Activated CD8-positive, alpha-beta memory T cell treated with anti-CD3 and anti-CD28 coated beads for 1 hour (primary cell): ENCODE data around the gene ENO4.

Experiments
- DNase-seq, 2 donors: peaks; one replicate each; pipeline ENCODE4 v3.0.0-alpha.2; 2020; ENCODE audit warnings: low read depth in 1 of 2; ENCODE audit errors: extremely low read depth in 1 of 2

ENO4 gene

DNA sequence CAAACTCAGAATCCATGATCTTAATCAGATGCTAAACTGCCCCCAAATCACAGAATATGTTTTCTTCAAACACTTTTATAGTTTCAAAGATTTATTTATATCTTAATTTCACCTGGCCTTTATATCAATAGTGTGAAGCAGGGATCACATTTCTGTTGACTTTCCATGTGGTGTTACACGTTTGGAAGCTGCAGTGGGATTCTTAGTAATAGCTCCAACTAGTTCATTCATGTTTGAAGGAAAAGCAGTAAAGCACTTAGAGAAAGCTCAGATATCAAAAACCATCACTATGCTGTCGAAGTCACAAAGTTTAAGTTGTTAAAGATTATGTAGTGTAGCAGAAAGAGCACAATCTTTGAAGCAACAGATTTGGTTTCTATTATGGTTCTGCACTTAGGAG is 16.8 kb downstream of the ENO4 start:
- no peak for DNase-seq

GRCh38 chr10:116866987-116867595 is 17.8 kb downstream of the ENO4 start:
- no peak for DNase-seq

GRCh38 chr10:116868198-116868676 is 18.9 kb downstream of the ENO4 start:
- DNase-seq: no peak

DNA sequence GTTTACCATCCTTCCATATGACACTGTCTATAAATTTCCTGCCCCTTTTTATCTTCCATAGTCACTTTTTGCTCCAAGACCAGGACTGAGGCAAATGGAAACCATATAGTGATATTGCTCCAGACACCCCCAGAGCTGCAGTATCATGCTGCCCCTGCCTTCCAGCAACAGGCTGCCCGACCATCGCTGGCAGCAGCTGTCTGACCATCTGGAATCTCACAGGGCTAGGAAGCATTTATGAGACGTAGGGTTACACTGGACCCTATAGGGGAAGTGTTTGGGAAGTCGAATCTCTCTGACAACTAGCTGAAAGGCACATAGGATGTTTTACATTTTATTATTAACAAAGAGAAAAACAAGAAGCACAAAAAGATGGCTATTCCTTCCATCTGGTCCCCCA is 19.4 kb downstream of the ENO4 start:
- no peak for DNase-seq

DNA sequence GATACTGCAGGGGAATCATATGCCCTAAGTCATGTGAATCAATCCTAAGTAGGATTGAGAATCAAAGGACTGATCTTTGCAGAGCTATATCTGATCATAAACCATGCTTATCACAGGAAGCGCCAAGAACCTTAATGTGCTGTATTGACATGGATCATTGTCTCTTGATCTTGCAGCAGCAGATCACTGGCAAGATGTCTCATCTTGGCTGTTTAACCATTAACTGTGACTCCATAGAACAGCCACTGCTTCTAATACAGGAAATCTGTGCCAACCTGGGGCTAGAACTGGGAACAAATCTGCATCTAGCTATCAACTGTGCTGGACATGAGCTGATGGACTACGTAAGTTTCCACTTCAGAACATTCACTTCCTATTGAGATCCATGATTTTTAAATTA is 21.6 kb downstream of the ENO4 start:
- DNase-seq: no peak

GRCh38 chr10:116873134-116873533 is 23.8 kb downstream of the ENO4 start:
- DNase-seq: no peak

DNA sequence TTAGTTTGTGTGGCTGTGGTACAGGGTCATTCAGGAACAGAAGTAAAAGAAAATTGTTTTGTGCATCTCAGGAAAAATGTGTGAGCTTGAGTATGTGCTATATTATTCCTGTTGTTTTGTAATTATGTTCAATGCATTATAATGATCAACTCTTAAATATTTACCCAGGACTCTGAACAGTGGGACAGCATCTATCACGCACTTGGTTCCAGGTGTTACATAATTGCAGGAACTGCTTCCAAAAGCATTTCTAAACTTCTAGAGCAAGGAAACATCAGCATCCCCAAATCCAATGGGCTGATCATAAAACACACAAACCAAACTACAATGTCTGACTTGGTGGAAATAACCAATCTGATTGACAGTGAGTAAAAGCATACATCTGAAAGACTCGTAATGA is 26.6 kb downstream of the ENO4 start:
- DNase-seq: no peak

DNA sequence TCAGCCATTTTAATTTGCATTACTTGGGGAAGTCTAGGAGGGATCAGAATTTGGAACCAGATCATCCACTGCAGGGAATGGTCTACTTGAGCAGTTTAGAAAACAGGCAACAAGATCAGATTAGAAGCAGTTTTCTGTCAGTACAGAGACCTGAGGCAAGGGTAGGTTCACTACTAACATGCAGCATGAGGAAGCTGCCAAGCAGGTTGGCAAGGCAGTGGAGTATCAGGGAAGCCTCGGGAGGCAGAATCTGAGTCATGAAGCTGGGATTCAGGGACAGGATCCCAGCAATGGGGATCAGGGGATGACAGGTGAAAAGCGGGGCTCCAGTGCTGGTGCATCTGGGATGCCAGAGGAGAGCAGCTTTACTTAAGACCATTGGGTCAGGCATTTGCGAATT is 28.1 kb downstream of the ENO4 start:
- DNase-seq: no peak

DNA sequence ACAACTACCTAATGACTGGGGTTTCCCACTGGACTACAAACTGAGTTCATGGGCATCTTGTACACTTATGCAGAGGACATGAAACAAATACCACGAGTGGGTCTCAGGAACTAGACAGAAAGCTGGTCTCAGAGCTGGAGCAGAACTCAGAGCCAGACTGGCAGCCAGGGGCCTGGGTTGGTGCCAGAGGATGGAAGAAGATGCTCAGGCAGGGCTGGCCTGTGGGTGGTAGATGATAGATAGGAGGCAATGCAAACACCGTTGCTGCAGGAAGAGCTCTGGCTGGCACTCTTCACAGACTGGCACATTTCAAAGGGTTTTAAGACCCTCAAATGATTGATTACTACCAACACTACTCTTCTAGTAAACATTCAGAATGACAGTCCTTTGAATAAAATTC is 28.8 kb downstream of the ENO4 start:
- no peak for DNase-seq

DNA sequence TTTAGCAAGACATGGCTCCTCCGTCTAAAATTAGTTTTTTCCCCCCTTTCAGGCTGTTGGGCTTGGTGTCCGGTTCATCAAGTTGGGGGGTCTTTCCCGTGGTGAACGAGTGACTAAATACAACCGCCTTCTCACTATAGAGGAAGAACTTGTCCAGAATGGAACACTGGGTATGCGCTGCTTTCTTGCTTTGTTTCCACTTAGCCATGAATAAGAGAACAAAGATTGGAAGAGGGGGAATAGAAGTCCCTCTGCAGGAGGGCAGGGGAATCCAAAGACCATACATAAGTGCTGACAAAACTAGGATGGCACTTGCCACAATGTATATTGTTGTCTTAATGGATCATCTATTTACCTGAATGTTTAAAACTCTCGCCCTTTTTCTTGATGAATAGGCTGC is 30.5 kb downstream of the ENO4 start:
- no peak for DNase-seq

DNA sequence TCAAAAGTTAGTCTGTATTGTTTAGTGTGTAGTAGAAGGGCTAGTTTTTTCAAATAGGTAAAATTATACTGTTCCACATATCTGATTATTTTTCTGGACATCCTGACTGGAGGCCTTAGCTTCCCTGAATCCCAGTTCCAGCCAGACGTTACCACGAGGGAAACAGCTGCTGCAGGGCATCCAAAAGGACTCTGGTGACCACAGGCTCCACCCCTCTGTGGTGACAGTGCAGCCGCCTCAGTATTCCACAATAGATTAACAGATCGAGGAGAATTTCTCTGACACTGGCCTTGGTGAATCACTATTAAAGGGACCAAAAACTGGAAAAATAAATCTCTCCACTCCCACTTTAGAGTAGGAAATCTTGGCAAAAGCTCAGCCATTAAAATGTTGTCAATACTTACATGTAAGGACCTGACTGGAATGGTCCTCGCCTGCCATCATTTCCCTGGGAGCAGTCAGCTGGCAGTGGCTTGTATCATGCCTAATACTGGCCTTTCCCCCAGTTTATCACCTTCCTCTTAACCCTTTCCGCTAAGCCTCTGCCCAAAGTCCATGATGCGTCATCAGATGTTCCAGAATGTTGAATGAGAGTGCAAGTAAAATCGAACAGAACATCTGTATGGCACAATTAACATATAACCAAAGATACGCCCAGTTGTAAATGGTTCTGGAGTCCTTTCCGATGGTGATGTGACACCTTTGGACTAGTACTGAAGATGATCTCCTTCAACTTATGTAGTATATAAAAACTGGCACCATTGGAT is 31.6 kb downstream of the ENO4 start:
- DNase-seq: no peak

DNA sequence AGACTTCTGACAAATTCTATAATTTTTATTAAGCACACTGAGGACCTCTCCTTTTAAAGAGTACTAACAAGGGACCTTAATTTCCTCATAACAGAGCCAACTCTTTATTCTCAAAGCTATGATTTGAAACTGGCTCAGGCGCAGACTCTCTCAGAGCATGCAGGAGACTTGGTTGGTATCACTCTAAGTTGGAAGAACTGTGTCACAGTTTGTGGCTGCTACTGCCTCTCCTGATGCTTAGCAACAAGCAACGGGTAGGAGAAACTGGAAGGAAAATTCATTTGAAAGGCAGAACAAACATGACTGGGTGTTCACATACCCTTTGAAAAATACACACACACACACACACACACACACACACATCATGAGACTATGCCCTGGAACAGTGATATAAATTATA is 33.3 kb downstream of the ENO4 start:
- no peak for DNase-seq

DNA sequence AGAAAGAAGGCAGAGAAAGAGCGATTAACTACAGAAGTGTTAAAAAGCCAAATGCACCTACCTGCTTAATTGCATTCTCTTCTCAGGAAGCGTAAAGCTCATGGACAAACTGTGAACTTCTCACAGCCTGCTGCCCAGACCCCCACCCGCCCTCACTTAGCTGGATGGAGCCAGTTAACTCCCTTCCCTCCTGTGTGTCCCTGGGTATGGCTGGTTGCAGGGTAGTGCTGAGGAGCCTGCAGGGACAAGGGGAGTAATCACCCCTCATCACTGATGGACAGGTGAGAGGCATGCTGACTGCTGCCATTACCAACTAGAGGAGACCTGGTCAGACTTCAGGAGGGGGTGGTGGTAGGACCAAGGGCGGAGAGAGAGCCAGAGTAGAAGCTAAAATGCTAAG is 37.5 kb downstream of the ENO4 start:
- DNase-seq: no peak

- no peak for DNase-seq
Observed at GRCh38 chr10:116888380-116889055, 39.2 kb downstream of the ENO4 start.

GRCh38 chr10:116889066-116889465 is 39.8 kb downstream of the ENO4 start:
- no peak for DNase-seq

GRCh38 chr10:116891208-116891607 is 41.9 kb downstream of the ENO4 start:
- no peak for DNase-seq

- DNase-seq: no peak
Observed at GRCh38 chr10:116892907-116893685, 43.8 kb downstream of the ENO4 start.

DNA sequence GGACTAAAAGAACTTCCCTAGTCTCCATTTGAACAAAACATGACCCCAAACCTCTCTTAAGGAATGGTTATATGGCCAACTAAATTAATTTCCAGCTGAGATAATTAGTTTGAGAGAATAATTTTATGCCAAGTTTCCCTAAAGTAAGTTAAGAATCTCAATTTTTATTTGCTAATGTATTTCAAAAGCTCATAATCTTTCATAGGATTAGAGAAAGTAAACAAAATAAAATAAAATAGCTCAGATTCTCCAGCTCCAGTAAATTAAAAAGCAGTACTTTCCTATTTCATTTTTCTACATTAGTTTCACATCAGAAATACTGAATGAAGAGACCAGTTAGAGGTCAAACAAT is 44.4 kb downstream of the ENO4 start:
- no peak for DNase-seq

DNA sequence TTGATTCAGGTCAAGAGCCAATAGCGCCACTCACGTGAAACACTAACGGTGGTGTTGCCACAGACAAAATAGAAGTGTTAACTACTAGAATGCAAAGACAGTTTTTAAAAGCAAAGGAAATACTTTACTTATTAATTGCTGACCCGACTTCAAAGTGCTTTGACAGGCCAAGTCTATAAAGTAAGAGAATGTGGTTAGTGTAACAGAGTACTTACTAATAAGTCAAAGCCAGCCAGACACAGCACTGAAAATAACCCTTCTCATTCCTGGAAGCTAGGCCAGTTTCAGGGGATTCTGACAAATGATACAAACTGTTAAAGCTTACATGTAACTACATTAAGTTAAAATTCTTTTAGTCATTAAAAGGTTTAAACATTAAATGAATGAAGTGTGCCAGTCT is 50.3 kb downstream of the ENO4 start:
- DNase-seq: no peak

DNA sequence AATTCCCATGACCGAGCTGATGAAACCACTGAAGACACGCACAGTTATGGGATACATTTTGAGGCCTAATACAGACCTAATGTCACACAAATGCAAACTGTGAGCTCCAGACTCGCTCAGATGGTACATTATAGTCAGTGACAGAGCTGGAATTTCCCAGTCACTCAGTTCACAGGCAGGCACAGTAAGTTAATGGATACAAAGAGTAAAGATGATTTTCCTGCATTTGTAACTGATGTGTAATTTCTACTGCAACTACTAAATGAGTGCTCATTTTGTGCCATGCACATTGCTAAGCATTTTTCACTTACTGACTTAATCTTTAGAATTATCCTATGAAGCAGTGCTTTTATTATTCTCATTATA is 56.5 kb downstream of the ENO4 start:
- no peak for DNase-seq

DNA sequence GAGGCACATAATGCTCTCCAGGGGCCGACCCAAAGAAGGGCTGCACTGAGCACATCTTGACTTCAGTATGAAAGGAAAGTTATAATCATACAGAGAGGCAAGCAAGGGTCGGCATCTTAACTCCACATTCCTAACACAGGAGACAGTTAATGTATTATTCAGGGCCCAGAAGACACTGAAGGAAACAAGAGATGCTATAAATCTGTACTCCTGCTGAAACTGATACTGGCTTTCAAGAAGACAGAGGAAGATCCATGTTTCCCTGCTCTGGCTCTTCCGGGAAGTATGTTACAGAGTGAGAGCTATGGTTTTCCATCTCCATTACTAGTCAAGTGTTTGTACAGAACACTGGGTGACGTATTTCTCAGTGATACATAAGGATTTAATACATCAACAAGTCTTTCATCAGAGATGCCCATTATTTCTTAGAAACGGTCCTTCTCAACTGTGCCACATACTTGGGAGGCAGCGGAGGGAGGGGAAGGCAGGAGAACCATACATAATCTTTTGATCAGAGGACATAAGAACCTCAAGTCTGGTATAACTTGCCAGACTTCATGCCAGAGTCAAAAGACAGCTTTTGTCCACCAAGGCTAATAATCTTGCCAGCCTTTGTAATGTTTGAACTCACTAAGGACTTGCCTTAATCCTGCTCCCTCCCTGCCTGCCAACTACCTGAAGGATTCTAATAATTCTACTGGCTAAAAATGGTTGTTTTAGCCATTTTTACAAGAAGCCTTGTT is 58.1 kb downstream of the ENO4 start:
- no peak for DNase-seq
